ENCODE results near the gene MTCL1. TPM values are rescaled to one million over a fixed set of nuclear protein-coding genes. Genes with fewer than 3 reads are reported as not detected.

MTCL1 gene
- total and polyA plus RNA-seq, 2 of the 8 experiments (the other 6 are each of a cell fraction or from before 2014, with no cell fraction given) = 16.6 to 60.8 TPM

DNA sequence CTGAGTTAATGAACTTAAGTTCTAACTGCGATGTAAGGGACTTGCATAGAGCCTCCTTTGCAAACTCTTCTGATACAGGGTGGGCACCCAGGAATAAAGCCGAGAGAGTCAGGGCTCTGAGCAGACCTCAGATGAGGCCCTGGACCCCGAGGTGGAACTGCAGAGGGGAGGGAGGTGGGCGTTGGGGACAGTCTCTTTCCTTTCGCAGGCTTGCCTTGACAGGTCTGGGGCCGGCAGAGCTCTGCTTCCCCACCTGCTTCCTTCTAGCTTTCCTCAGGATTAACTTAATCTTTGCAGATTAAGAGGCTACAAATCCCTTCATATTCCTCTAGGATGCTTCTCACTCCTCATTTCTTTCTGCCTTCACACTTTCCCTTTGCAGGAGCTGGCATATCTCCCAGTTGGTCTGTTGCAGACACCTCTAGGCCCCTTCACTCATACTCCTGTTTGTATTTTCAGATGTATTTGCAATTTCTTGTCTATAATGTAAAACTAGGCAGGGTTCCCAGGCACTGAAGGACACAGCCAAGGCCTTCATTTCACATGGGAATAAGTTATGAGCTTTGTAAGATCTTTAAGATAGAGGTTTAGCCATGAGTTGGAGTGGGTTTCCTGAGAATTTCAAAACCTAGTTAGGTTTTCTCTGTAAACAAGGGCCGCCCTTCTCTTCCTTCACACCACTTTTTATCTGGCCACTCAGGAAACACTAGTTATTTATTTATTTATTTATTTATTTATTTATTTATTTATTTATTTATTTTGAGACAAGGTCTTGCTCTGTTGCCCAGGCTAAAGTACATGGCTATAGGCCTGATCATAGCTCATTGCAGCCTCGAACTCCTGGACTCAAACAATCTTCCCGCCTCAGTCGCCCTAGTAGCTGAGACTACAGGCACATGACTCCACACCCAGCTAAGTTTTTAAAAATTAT lies 70.9 kb downstream of the MTCL1 start (continued):
- TF ChIP-seq CHD1 (IDR thresholded peaks at IDR 0.05; ENCODE audit: low read depth, low read length) = no peak
- TF ChIP-seq POU5F1 (IDR thresholded peaks at IDR 0.05; ENCODE audit: low read depth, low read length) = no peak
- TF ChIP-seq CBX5 (IDR thresholded peaks at IDR 0.05; ENCODE audit: low read depth, low read length) = no peak
